K562 (cell line): ENCODE results near the gene SHOX.

Experiments
- NONO ChIP-seq, 2 experiments: fragments of 200-400 bp in 1 of 2; fragments of 450-650 bp in 1 of 2; formaldehyde crosslinking in 1 of 2; IDR thresholded peaks; 2 replicates each; pipeline ENCODE4 v1.6.1; 2017; ENCODE audit warnings: low read depth in 2 of 2, mild to moderate bottlenecking in 2 of 2, moderate library complexity in 2 of 2, low read length in 1 of 2
- RAD21 ChIP-seq, 2 experiments: fragments of 250-450 bp in 1 of 2; fragments of 450-650 bp in 1 of 2; sonication (Bioruptor Pico) in 1 of 2; formaldehyde crosslinking in 1 of 2; IDR thresholded peaks in 1 of 2; conservative IDR thresholded peaks in 1 of 2; 2 replicates each; pipeline versions ENCODE4 v1.4.0 to v1.8.0; 2020 to 2022; ENCODE audit warnings: mild to moderate bottlenecking in 2 of 2, moderate library complexity in 1 of 2
- STAG1 ChIP-seq: sonication (generic); formaldehyde crosslinking; IDR thresholded peaks from 2 replicates; pipeline ENCODE4 v1.5.0; 2020; ENCODE audit warnings: missing genetic modification reagents, borderline replicate concordance

- no peak for TF ChIP-seq RAD21 (CRISPR knock-in tag; conservative IDR thresholded peaks at IDR 0.05 in 1 of 2, IDR thresholded peaks at IDR 0.05 in 1 of 2)
- no peak for TF ChIP-seq STAG1 (CRISPR knock-in tag)
- no peak for TF ChIP-seq NONO (IDR thresholded peaks at IDR 0.05; ENCODE audit: low read depth in 2 of 2, low read length in 1 of 2)
Measured at GRCh38 chrX:590693-591404, 39.7 kb upstream of the SHOX start.
